Fibroblast of mammary gland (primary cell): Measurements from ENCODE around the gene GPC4.

ENCODE experiments used
- DNase-seq: peaks from one replicate; pipeline ENCODE4 v3.0.0-alpha.2; 2010; ENCODE audit warnings: low read depth
- H3K4me3 ChIP-seq: 2 replicates; pipeline ENCODE4 v1.5.1; 2011; ENCODE audit warnings: low read depth, mild to moderate bottlenecking, low read length, moderate library complexity; ENCODE audit not compliant: control insufficient read depth
- TF ChIP-seq, protein P1 (sequence below): conservative IDR thresholded peaks from 2 replicates; pipeline ENCODE4 v1.5.1; 2011; ENCODE audit warnings: low read depth, low read length, inconsistent platforms; ENCODE audit not compliant: control insufficient read depth, insufficient read depth

GPC4 gene

GRCh38 chrX:133401536-133401935 is 13.8 kb downstream of the GPC4 start:
- TF ChIP-seq, protein P1, sequence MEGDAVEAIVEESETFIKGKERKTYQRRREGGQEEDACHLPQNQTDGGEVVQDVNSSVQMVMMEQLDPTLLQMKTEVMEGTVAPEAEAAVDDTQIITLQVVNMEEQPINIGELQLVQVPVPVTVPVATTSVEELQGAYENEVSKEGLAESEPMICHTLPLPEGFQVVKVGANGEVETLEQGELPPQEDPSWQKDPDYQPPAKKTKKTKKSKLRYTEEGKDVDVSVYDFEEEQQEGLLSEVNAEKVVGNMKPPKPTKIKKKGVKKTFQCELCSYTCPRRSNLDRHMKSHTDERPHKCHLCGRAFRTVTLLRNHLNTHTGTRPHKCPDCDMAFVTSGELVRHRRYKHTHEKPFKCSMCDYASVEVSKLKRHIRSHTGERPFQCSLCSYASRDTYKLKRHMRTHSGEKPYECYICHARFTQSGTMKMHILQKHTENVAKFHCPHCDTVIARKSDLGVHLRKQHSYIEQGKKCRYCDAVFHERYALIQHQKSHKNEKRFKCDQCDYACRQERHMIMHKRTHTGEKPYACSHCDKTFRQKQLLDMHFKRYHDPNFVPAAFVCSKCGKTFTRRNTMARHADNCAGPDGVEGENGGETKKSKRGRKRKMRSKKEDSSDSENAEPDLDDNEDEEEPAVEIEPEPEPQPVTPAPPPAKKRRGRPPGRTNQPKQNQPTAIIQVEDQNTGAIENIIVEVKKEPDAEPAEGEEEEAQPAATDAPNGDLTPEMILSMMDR: no peak
- DNase-seq: peak; percentile 24
- no peak overlapping the region for H3K4me3 ChIP-seq

- TF ChIP-seq, protein P1: no peak
- DNase-seq: no peak
- H3K4me3 ChIP-seq: no peak overlapping the region
Measured at GRCh38 chrX:133399411-133399810, 15.9 kb downstream of the GPC4 start.

- DNase-seq: no peak
- no peak overlapping the region for H3K4me3 ChIP-seq
- TF ChIP-seq, protein P1: no peak
Measured at GRCh38 chrX:133394765-133395164, 20.5 kb downstream of the GPC4 start.

DNA sequence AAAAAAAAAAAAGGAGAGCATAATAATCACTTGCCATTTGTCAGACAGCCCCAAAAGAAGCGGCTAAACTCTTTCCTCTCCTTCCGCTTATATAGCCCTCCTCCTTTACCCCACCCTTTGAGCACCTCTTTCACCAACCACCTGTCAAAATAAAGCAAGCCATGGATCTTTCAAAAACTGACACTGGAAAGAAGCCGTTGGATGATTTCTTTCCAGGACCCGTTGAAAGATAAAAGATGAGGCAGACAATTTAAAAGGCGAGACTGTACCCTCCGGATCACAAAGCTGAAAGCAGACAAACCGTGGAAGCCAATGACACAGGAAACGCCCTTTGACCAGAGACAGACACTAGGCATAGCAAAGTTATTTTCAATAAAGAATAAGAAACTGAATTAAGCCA is 22.6 kb downstream of the GPC4 start:
- no peak for DNase-seq
- no peak overlapping the region for H3K4me3 ChIP-seq
- TF ChIP-seq, protein P1: no peak

GRCh38 chrX:133391111-133391510 is 24.2 kb downstream of the GPC4 start:
- no peak for DNase-seq
- TF ChIP-seq, protein P1: no peak
- H3K4me3 ChIP-seq: no peak overlapping the region

DNA sequence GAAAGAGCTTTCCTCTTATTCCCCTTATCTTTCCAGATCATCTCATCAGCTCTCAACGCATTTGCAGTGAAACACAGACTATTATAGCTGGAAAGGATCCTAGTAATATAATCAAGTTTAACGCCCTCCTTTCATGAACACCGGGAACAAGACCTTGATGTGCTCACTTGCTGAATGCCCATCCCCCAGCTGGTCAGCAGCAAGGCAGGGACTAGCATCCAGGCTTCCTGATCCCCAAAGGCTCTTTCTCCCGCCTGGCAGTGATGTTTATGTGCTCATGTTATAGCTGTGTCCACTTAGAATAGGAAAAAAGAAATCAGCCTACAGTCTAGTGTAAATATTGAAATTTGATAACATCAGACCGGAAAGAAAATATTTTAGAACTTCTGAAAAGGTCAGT is 24.6 kb downstream of the GPC4 start:
- no peak for DNase-seq
- TF ChIP-seq, protein P1: no peak
- H3K4me3 ChIP-seq: no peak overlapping the region

- DNase-seq: no peak
- no peak overlapping the region for H3K4me3 ChIP-seq
- TF ChIP-seq, protein P1: no peak
Measured at GRCh38 chrX:133389975-133390374, 25.3 kb downstream of the GPC4 start.
